T47D (cell line): ENCODE measurements around the gene ATP6V0A4.
"Not testable (repeated sequence)": the region's sequence is repeated elsewhere in the genome, so short reads cannot be mapped to it uniquely, and the experiment has no call there.

Experiments used
- DNase-seq, 2 experiments: peaks; one replicate each; pipeline versions ENCODE4 v3.0.0 to v3.0.0-alpha.2; 2011 to 2012; ENCODE audit warnings: low read depth in 1 of 2, low spot score in 1 of 2
- JUND ChIP-seq: IDR thresholded peaks from 2 replicates; pipeline ENCODE4 v1.6.1; 2012; ENCODE audit warnings: low read depth
- in situ Hi-C: cut with HindIII; loops from 2 replicates; pipeline ENCODE4 v1.10.0; 2016; ENCODE audit warnings: low sequenced_read_pairs, low pct_unique_long_range_greater_than_20kb

ATP6V0A4 gene

DNA sequence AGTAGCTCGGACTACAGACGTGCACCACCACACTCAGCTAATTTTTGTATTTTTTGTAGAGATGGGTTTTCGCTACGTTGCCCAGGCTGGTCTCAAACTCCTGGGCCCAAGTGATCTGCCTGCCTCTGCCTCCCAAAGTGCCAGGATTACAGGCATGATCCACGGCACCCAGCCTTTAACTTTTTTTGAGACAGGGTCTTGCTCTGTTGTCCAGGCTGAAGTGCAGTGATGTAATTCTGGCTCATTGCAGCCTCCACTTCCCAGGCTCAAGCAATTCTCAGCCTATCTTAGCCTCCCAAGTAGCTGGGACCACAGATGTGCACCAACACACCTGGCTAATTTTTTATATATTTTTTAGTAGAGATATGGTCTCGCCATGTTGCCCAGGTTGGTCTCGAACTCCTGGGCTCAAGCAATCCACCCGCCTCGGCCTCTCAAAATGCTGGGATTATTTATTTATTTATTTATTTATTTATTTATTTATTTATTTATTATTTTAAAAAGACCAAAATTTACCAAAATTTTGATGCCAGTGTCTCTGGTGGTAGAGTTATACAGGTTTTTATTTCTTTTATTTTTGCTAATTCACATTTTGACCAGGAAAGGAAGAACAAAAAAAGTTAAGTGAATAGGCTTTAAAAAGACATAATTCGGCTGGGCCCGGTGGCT lies 25.0 kb upstream of the ATP6V0A4 start:
- no peak for TF ChIP-seq JUND
- DNase-seq = no peak
- in situ Hi-C loops = no loop called here

DNA sequence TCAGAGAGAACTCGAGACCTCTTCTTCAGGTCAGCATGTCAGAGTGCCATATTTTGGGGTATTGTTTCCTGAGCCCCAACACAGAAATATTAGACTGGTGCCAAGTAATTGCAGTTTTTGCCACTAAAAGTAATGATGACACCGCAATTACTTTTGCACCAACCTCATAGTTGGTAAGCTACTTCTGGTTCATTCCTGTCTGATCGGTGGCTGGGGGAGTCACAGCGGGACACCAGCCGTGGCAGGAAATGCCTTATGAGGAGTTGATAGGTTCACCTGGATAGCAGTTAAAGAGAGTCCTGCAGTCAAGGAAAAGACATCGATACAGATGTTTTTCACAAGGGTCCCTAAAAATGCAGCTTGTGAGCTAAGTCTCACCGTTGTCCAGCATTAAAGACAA lies 23.9 kb upstream of the ATP6V0A4 start:
- in situ Hi-C loops = no loop called here
- no peak for DNase-seq
- no peak for TF ChIP-seq JUND

DNA sequence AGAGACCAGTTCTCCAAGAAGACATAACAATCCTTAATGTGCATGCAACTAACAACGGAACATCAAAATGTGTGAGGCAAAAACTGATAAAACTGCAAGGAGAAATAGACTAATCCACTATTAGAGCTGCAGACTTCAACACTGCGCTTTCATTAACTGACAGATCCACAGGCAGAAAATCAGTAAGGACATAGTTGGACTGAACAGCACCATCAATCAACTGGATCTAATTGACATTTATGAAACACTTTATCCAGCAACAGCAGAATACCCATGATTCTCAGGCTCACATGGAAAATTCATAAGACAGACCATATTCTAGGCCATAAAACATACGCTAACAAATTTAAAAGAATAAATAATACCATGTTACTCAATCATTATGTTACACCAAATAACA lies 21.6 kb upstream of the ATP6V0A4 start:
- no peak for TF ChIP-seq JUND
- in situ Hi-C loops = no loop called here
- no peak for DNase-seq

DNA sequence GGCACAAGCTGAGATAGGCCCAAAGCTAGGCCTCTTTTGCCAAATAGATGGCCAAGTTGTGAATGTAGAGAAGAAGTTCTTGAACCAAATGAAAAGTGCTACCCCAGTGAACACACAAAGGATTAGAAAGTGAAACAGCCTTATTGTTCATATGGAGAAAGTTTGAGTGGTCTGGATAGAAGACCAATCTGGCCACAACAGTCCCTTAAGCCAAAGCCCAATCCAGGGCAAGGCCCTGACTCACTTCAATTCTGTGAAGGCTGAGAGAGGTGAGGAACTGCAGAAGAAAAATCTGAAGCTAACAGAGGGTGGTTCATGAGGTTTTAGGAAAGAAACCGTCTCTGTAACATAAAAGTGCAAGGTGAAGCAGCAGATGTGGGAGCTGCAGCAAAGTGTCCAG lies 18.7 kb upstream of the ATP6V0A4 start:
- TF ChIP-seq JUND = no peak
- in situ Hi-C loops = no loop called here
- DNase-seq = no peak

DNA sequence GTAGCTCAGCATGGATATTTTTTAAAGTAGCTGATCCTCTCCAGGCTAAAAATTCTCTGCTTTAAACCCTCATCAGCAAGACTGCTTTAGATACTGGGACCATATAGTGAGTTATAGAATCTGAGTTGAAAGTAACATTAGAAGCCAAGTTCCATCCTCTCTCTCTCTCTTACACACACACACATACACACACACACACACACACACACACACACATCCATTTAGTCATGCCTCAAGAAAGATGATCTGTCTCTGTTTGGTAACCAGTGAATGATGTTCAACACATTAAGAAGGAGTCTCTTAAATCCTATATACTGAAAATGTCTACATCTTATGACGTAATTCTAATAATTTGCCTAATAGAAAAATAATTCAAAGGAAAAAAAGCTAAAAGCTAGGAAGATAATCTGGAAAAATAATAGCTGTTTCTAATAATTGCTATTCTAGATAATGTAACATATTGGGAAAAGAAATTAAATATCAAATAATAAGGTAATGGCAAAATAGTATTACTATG lies 16.9 kb upstream of the ATP6V0A4 start:
- in situ Hi-C loops = no loop called here
- no peak for TF ChIP-seq JUND
- no peak for DNase-seq

DNA sequence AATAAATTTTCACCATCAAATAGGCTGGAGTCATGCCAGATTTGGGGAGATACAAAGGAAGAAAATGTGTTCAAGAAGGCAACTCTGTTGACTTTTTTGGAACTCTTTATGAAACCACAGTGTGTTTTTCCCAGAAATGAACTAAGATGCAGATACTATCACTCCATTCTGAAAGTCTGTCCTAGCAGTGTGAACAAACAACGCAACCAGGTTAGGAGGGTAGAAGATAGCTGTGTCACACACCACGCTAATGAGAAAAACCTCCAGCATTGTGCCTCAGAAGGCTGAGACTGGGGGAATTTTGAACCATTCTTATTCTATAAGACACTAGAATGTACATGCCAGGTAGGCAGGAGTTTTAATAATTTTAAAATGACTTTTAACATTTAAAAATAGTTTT lies 15.9 kb upstream of the ATP6V0A4 start:
- TF ChIP-seq JUND = no peak
- no peak for DNase-seq
- in situ Hi-C loops = no loop called here

DNA sequence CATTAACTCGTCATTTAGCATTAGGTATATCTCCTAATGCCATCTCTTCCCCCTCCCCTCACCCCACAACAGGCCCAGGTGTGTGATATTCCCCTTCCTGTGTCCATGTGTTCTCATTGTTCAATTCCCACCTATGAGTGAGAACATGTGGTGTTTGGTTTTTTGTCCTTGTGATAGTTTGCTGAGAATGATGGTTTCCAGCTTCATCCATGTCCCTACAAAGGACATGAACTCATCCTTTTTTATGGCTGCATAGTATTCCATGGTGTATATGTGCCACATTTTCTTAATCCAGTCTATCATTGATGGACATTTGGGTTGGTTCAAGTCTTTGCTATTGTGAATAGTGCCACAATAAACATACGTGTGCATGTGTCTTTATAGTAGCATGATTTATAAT lies 13.3 kb upstream of the ATP6V0A4 start:
- DNase-seq, in situ Hi-C loops: not testable (repeated sequence)

DNA sequence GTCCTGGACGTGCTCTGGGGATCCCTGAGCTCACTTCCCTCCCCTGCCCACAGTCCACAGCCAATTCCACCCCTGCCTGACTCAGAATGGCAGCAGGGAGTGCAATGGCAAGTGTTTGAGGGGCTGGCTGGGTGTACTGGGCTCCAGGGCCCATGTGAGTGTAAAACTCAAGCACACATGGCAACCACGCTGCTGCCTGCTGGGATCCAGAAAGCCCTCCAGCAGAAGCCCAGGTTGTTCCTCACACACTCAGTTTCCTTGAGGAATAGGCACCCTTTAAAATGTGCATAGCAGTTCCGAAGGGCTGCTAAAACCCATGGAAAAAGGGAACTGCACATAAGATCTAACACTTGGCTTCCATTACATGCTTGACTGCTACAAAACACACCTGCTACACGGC lies 11.3 kb upstream of the ATP6V0A4 start:
- DNase-seq = no peak
- TF ChIP-seq JUND = no peak
- in situ Hi-C loops = no loop called here

DNA sequence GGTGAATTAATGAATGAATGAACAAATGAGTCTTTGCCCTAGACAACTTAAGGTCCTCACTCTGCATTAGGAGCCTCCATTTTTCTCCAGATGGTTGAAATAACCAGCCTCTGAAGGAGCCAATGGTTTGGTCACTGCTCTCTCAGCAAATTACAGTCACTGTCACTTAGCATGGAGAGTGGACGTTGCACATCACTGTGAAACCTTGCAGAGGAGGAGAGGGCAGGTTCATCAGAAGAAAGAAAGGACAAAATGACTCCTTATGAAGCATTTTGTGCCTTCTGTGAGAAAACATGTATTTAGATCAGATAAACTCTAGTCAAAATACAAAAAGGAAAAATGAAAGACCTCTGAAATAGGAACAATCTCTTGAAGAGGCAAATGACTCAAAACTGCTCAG lies 6.6 kb upstream of the ATP6V0A4 start:
- TF ChIP-seq JUND = no peak
- no peak for DNase-seq
- in situ Hi-C loops = no loop called here

DNA sequence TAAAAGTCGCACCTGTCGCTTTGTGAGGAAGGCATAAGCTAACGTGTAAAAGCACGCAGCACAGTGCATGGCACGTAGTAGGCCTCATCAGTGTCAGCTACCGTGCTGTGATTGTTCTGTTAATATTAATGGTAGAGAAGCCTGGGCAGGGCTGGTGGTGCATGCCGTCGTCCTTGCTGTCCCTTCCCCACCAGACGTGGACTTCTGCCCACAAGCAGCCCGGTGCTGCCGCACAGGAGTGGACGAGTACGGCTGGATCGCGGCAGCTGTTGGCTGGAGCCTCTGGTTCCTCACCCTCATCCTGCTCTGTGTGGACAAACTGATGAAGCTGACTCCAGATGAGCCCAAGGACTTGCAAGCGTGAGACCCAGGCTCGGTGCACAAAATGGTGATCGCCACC lies 4.7 kb upstream of the ATP6V0A4 start:
- DNase-seq = no peak
- TF ChIP-seq JUND = no peak
- in situ Hi-C loops = no loop called here

DNA sequence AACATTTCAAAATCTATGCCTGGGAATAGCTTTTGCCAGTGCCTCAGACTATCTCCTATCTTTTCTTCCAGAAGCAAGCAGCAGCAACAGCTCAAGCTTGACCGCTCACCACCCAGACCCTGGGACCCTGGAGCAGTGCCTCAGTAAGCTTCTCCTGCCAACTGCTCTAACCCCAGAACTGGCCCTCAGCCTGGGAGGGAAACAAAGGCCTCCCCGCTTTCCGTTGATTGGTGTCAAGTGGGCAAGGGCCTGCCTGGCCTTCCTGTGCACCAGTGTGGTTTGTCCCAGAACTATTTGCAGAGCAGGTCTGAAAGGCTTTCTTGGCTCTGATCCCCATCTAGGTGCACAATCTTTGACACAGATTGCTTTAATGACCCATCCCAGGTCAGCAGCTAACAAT lies 3.3 kb upstream of the ATP6V0A4 start:
- in situ Hi-C loops = no loop called here
- no peak for DNase-seq
- no peak for TF ChIP-seq JUND

DNA sequence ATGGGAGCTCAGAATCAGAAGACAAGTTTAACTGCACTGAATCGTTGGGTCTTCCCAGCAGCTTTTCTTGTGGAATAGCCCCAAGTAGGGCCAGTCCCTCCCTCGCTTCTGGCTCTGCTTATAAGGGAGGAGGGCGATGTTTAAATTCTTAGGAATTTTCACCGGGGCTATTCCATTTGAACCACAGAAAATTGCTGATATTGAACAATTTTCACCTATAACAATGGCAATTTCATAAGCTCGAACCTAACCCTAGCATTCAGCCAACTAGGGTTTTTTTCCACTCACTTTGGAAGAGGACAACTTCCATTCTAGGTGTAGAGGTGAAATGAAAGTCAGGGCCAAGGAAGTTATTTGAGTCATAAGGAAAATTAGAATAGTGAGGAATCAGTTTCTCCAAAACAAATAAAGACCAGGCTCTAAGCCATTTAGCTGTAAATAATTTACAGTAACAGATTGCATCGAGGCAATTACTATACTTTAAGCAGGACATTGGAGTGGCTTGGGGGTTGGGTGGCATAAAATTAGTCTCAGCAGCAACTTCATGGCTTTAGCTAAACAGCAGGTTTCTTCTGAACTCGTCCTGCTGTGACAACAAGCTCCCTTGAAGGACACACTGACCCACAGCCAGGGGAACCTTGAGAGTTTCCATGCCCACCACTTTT lies 1.5 kb upstream of the ATP6V0A4 start:
- no peak for DNase-seq
- in situ Hi-C loops = no loop called here
- TF ChIP-seq JUND = no peak

DNA sequence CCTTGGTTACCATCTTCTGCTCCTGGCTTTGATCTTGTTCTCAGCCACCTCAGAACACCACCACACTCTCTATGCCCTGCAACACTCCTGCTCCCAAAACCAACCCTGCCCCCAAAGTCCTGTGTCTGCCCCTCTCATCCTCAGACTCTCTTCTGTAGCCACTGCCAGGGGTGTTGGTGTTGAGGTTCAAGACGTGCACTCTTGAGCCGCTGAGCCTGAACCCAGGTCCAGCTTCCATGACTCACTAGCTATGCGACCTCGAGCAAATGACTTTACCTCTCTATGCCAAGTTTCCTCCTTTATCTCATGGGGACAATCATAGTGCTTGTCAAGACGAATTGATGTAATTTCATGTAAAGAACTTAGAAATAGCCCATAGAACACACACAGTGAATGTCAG lies 840 bp upstream of the ATP6V0A4 start:
- no peak for TF ChIP-seq JUND
- DNase-seq = no peak
- in situ Hi-C loops = no loop called here

DNA sequence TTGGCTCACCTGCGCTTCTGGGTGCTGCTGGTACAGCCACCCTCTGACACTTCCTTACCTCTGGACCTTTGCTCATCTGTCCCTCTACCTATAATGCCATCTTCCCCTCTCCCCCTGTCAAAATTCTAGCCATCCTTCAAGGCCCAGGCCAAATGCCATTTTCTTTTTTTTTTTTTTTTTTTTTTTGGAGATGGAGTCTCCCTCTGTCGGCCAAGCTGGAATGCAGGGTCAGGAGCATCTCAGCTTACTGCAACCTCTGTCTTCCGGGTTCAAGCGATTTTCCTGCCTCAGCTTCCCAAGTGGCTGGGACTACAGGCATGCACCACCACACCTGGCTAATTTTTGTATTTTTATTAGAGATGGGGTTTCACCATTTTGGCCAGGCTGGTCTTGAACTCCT lies 950 bp downstream of the ATP6V0A4 start:
- DNase-seq, in situ Hi-C loops: not testable (repeated sequence)
